Vagina (tissue), 2 donors: ENCODE measurements around the gene CNTRL. TPM values are rescaled to one million over a fixed set of nuclear protein-coding genes. Genes with fewer than 3 reads are reported as not detected.
A peak's percentile ranks its signal among the peaks of the same experiment; 100 is the strongest.

ENCODE experiments used
- DNase-seq, 2 donors: peaks; one replicate each; pipeline ENCODE4 v3.0.0-alpha.2; 2017; ENCODE audit errors: extremely low spot score in 2 of 2
- H3K27ac ChIP-seq: fragments of 200-600 bp; sonication (generic); one replicate; pipeline ENCODE4 v1.5.1; 2019
- H3K27me3 ChIP-seq: fragments of 200-600 bp; sonication (generic); one replicate; pipeline ENCODE4 v1.5.1; 2019
- H3K36me3 ChIP-seq, 2 donors: fragments of 200-600 bp; sonication (generic); one replicate each; pipeline ENCODE4 v1.5.1; 2017 to 2019
- H3K4me1 ChIP-seq: fragments of 200-600 bp; sonication (generic); one replicate; pipeline ENCODE4 v1.5.1; 2019
- H3K4me3 ChIP-seq, 2 donors: fragments of 200-600 bp; sonication (generic); 1 replicate in 1 of 2; 2 replicates in 1 of 2; pipeline ENCODE4 v1.5.1; 2016 to 2019
- H3K9me3 ChIP-seq: fragments of 200-600 bp; sonication (generic); one replicate; pipeline ENCODE4 v1.5.1; 2019
- CTCF ChIP-seq, 3 experiments: fragments of 450-650 bp in 2 of 3; fragments of 200-600 bp in 1 of 3; sonication (generic) in 1 of 3; IDR thresholded peaks; one replicate each; pipeline ENCODE4 v1.5.1; 2017 to 2019; ENCODE audit warnings: antibody characterized with exemption in 3 of 3, mild to moderate bottlenecking in 2 of 3, moderate library complexity in 2 of 3
- POLR2A ChIP-seq, 2 donors: fragments of 450-650 bp; IDR thresholded peaks; one replicate each; pipeline ENCODE4 v1.6.1; 2017; ENCODE audit warnings: antibody characterized with exemption in 2 of 2, mild to moderate bottlenecking in 2 of 2, moderate library complexity in 2 of 2
- POLR2AphosphoS5 ChIP-seq, 2 donors: sonication (generic); formaldehyde crosslinking; IDR thresholded peaks; one replicate each; pipeline ENCODE4 v1.9.0; 2017; ENCODE audit warnings: antibody characterized with exemption in 2 of 2, mild to moderate bottlenecking in 2 of 2, low read depth in 1 of 2; ENCODE audit not compliant: insufficient read depth in 1 of 2
- intact Hi-C: fragments of 100-400 bp; cut with DNase I; formaldehyde crosslinking; loops from one replicate; pipeline ENCODE4 v1.15.1; 2023
- total RNA-seq: library from RNA; depleted of rRNA; stranded (reverse); fragments of >200 nt; gene quantifications from one replicate; pipeline ENCODE4 v1.2.3, GENCODE V29; 2016

The CNTRL gene
- total RNA-seq, 1 donor from 2014 or later, result 13.8 TPM

DNA sequence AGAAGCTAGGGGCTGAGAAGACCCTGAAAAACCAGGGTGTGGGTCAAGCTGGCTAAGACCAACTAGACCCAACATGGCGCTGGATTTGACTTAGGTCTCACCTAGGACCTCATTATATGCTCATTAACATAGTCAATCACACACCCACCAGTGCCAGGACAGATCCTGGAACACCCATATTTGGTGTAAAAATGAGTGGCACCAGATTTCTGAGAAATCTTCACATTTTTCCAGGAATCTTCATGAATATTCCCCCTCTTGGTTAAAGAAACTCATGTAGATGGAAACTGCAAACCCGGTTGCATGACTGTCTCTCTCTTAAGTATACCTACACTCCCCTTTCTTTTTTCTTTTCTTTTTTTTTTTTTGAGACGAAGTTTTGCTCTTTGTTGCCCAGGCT is 144.8 kb downstream of the CNTRL start:
- Histone ChIP-seq H3K4me3 (no peak overlapping the region), H3K27ac (no peak overlapping the region), H3K36me3 (no peaks in the 10 kb centered on the region), H3K4me1 (no peaks in the 10 kb centered on the region), H3K9me3 (no peaks in the 10 kb centered on the region), H3K27me3 (no peaks in the 10 kb centered on the region)
- TF ChIP-seq POLR2A (IDR thresholded peaks at IDR 0.05) (no peak), POLR2AphosphoS5 (IDR thresholded peaks at IDR 0.05; ENCODE audit: insufficient read depth in 1 of 2, low read depth in 1 of 2) (no peak), CTCF (IDR thresholded peaks at IDR 0.05) (no peak)
- intact Hi-C loops, result loop anchor here (5.0 kb wide), 2 partner anchors 93 to 178 kb away; no protein-coding TSS in a partner anchor
- peak in 1 of 2 donors; percentile 9 for DNase-seq

DNA sequence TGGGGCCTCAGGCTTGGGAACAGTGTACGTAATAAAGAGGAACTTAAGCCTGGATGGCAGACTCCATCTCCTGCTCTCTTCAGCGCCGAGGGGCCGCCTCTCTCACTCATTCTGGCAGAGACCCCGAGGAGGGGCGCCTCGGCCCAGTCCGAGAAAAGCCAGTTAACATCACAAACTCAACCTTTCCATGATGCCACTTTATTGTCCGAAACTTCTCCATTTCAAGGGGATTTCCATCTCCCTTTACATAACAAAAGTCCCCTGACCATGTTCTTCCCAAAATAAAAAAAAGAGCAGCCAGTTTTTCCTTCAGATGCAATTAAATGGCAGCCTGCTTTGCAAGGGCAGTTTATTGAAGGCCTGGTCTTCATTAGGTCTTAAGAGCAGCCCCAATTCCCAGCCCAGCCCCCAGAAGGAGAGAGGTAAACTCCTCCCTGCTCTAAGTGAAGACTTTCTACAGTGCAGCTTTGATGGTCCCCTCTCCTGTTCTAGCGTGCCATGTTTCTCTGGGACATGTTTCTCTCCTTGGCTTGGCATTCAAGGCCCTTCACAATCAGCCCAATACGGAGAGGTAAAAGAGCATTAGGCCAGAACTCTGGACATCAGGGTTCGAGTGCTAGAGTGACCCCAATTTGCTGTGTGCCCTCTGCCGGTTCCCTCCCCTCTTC is 146.4 kb downstream of the CNTRL start:
- H3K36me3 ChIP-seq, result no peaks in the 10 kb centered on the region
- H3K4me1 ChIP-seq, result no peaks in the 10 kb centered on the region
- H3K4me3 ChIP-seq, result no peak overlapping the region
- no peaks in the 10 kb centered on the region for H3K9me3 ChIP-seq
- peak overlapping the region; percentile 28 for H3K27ac ChIP-seq
- TF ChIP-seq CTCF (IDR thresholded peaks at IDR 0.05), result no peak
- no peak for TF ChIP-seq POLR2AphosphoS5 (IDR thresholded peaks at IDR 0.05; ENCODE audit: insufficient read depth in 1 of 2, low read depth in 1 of 2)
- no peak for TF ChIP-seq POLR2A (IDR thresholded peaks at IDR 0.05)
- intact Hi-C loops, result no loop called here
- DNase-seq, result peak in 1 of 2 donors; percentile 67
- H3K27me3 ChIP-seq, result no peaks in the 10 kb centered on the region

GRCh38 chr9:121221664-121222055 is 146.9 kb downstream of the CNTRL start:
- Histone ChIP-seq H3K9me3 (no peaks in the 10 kb centered on the region), H3K36me3 (no peaks in the 10 kb centered on the region), H3K4me3 (no peak overlapping the region), H3K27me3 (no peaks in the 10 kb centered on the region), H3K27ac (peak overlapping the region; percentile 28), H3K4me1 (no peaks in the 10 kb centered on the region)
- no peak for DNase-seq
- intact Hi-C loops, result no loop called here
- TF ChIP-seq POLR2AphosphoS5 (IDR thresholded peaks at IDR 0.05; ENCODE audit: insufficient read depth in 1 of 2, low read depth in 1 of 2) (no peak), CTCF (IDR thresholded peaks at IDR 0.05) (no peak)

GRCh38 chr9:121222524-121223171 is 147.9 kb downstream of the CNTRL start:
- intact Hi-C loops, result no loop called here
- TF ChIP-seq POLR2A (IDR thresholded peaks at IDR 0.05), result no peak
- TF ChIP-seq CTCF (IDR thresholded peaks at IDR 0.05), result peak; percentile 32 to 58 (median 47)
- no peak overlapping the region for H3K27ac ChIP-seq
- H3K4me1 ChIP-seq, result no peaks in the 10 kb centered on the region
- no peak overlapping the region for H3K4me3 ChIP-seq
- no peaks in the 10 kb centered on the region for H3K9me3 ChIP-seq
- no peaks in the 10 kb centered on the region for H3K36me3 ChIP-seq
- H3K27me3 ChIP-seq, result no peaks in the 10 kb centered on the region
- DNase-seq, result peak in 1 of 2 donors; percentile 64

- H3K9me3 ChIP-seq, result no peaks in the 10 kb centered on the region
- no peak for TF ChIP-seq POLR2AphosphoS5 (IDR thresholded peaks at IDR 0.05; ENCODE audit: insufficient read depth in 1 of 2, low read depth in 1 of 2)
- no peak for TF ChIP-seq CTCF (IDR thresholded peaks at IDR 0.05)
- TF ChIP-seq POLR2A (IDR thresholded peaks at IDR 0.05), result no peak
- no peak overlapping the region for H3K27ac ChIP-seq
- DNase-seq, result no peak
- no peaks in the 10 kb centered on the region for H3K36me3 ChIP-seq
- no peak overlapping the region for H3K4me3 ChIP-seq
- no peaks in the 10 kb centered on the region for H3K27me3 ChIP-seq
- intact Hi-C loops, result no loop called here
- H3K4me1 ChIP-seq, result no peaks in the 10 kb centered on the region
Measured at GRCh38 chr9:121225240-121225639, 150.5 kb downstream of the CNTRL start.
